ENCODE measurements around the gene EIF4H.
"Not testable (repeated sequence)": the region's sequence is repeated elsewhere in the genome, so short reads cannot be mapped to it uniquely, and the experiment has no call there.

EIF4H gene

GRCh38 chr7:74222851-74223710, 48.9 kb downstream of the EIF4H start:
- no peak for DNase-seq (ENCODE audit: insufficient read length, low spot score)
- FAIRE-seq, result no peak

- no peak for FAIRE-seq
- no peak for DNase-seq (ENCODE audit: insufficient read length, low spot score)
Observed at GRCh38 chr7:74223711-74224510, 49.8 kb downstream of the EIF4H start.

- FAIRE-seq (no peak), DNase-seq (ENCODE audit: insufficient read length, low spot score) (no peak)
Observed at GRCh38 chr7:74224511-74224832, 50.3 kb downstream of the EIF4H start.

- FAIRE-seq; DNase-seq (ENCODE audit: insufficient read length, low spot score): not testable (repeated sequence)
Observed at GRCh38 chr7:74224907-74225306, 50.8 kb downstream of the EIF4H start.

- no peak for DNase-seq (ENCODE audit: insufficient read length, low spot score)
- FAIRE-seq, result no peak
Observed at GRCh38 chr7:74225400-74225799, 51.2 kb downstream of the EIF4H start.

- DNase-seq (ENCODE audit: insufficient read length, low spot score), result no peak
- FAIRE-seq, result no peak
Observed at GRCh38 chr7:74226633-74227032, 52.5 kb downstream of the EIF4H start.

- DNase-seq (ENCODE audit: insufficient read length, low spot score) (no peak), FAIRE-seq (peak; percentile 37)
Observed at GRCh38 chr7:74228951-74229900, 55.1 kb downstream of the EIF4H start.

- DNase-seq (ENCODE audit: insufficient read length, low spot score) (no peak), FAIRE-seq (peak; percentile 76)
Observed at GRCh38 chr7:74230446-74231231, 56.5 kb downstream of the EIF4H start.

- FAIRE-seq (peak; percentile 93), DNase-seq (ENCODE audit: insufficient read length, low spot score) (peak; percentile 54)
Observed at GRCh38 chr7:74231232-74231590, 57.1 kb downstream of the EIF4H start.

- DNase-seq (ENCODE audit: insufficient read length, low spot score) (no peak), FAIRE-seq (no peak)
Observed at GRCh38 chr7:74233655-74234285, 59.6 kb downstream of the EIF4H start.

GRCh38 chr7:74235518-74236268, 61.5 kb downstream of the EIF4H start:
- FAIRE-seq (no peak), DNase-seq (ENCODE audit: insufficient read length, low spot score) (no peak)

- DNase-seq (ENCODE audit: insufficient read length, low spot score), result no peak
- no peak for FAIRE-seq
Observed at GRCh38 chr7:74236284-74236683, 62.1 kb downstream of the EIF4H start.

GRCh38 chr7:74240482-74240881, 66.3 kb downstream of the EIF4H start:
- DNase-seq (ENCODE audit: insufficient read length, low spot score) (no peak), FAIRE-seq (no peak)

- DNase-seq (ENCODE audit: insufficient read length, low spot score) (no peak), FAIRE-seq (no peak)
Observed at GRCh38 chr7:74242122-74242443, 67.9 kb downstream of the EIF4H start.

- DNase-seq (ENCODE audit: insufficient read length, low spot score), result no peak
- no peak for FAIRE-seq
Observed at GRCh38 chr7:74246497-74246896, 72.3 kb downstream of the EIF4H start.

Data from GM19239 (cell line).